HG03064 (cell line): ENCODE measurements around the gene EPAS1.

Experiments used
- ATAC-seq: cut with Tn5 transposase; IDR thresholded peaks from one replicate; pipeline ENCODE4 v1.9.1; 2021; ENCODE audit warnings: low read depth; ENCODE audit not compliant: unreplicated experiment

The EPAS1 gene

DNA sequence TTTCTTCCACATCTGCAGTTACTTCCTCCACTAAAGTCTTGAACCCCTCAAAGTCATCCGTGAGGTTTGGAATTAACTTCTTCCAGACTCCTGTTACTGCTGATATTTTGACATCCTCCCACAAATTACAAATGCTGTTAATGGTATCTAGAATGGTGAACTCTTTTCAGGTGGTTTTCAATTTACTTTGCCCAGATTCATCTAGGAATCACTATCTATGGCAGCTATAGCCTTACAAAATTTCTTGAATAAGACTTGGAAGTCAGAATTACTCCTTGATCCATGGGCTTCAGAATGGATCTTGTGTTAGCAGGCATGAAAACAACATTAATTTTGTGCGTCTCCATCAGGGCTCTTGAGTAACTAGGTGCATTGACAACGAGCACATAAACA, 19.9 kb downstream of the EPAS1 start:
- no peak for ATAC-seq

DNA sequence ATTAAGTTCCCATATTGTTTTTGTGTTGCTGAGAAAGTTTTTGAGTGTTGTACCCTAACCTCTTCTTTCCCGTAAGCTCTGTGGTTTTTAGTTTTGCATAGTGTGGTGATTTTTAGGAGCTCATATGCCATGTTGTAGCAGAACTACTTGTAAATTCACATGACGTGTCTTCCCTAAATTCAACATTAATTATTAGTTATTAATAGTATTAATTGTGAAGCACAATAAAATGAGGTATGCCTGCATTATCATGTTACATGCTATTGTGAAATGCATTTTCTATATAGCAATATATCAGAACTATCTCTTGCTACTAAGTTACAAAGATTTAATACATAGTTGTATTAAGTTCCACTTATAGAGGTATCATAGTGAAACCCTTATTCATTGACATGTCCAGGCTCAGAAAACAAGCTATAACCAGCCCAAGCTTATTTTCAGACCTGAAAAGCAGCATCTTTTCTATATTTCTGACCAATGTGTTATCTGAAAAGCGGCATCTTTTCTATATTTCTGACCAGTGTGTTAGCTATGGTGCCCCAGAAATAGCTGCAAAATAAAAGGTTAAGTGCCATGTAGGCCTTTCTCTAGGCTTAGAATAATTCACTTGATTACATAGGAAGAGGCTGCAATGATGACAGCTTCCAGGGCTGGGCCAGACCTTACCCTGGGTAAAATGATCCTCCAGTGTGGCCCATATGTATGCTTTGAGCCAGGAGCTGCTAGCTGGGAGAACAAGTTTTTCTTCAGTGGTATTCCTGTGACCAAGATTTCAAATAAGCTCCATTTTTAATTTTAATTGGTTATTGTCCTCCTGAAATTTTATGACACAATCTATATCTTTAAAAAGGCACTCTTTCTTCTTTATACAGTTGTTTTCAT, 21.6 kb downstream of the EPAS1 start:
- ATAC-seq: no peak

DNA sequence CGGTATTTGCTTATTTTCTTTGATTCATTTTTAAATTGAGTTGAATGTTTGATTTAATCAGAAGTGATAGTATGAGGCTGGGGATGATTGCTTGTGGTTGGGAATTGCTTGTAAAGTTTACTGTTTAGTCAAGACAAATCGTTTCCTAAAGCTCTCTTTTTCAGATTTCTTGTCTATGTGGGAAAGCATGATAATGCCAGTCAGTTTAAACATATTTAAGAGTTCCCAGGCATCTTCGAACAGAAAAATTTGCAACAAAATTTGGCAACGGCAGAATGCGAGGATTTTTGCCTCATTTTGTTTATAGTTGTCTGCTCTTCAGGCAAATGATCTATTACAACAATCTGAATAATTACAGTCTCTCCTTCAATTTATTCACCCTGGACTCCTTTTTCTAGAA, 22.5 kb downstream of the EPAS1 start:
- ATAC-seq: no peak

DNA sequence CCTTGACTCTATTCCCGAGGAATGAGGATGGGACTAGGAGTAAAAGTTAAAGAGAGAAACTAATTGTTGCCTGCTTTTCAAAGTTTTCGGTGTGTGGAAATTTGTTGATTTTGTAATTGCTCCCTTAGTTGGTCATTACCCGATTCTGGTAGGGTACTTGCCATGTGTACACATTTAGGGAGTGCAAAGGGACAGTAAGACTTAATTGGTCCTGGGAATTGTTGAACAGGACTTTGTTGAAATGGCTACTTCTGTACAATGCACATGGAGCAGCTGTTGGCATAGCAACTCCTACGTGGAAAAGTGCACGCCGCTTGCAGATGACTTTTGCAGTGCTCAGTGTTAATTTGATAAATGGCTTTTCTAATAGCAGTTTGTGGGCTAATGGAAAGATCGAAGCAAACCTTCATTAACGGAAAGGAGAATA, 22.9 kb downstream of the EPAS1 start:
- no peak for ATAC-seq

DNA sequence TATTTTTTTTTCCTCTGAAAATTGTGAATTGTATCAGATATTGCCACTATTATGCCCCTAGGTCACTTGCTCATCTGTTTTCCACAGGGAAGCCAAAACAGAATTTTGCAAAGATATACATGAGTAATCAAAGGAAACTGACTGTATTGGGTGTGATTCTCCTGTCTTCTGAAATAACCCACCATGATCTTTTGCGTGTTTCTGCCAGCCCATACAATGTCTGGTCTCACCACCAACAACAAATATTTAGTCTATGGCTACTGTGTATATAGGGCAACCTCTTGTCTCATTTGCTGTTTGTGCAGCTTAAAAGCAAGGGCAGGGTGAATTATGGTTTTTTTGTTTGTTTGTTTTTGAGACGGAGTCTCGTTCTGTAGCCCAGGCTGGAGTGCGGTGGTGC, 26.5 kb downstream of the EPAS1 start:
- no peak for ATAC-seq

DNA sequence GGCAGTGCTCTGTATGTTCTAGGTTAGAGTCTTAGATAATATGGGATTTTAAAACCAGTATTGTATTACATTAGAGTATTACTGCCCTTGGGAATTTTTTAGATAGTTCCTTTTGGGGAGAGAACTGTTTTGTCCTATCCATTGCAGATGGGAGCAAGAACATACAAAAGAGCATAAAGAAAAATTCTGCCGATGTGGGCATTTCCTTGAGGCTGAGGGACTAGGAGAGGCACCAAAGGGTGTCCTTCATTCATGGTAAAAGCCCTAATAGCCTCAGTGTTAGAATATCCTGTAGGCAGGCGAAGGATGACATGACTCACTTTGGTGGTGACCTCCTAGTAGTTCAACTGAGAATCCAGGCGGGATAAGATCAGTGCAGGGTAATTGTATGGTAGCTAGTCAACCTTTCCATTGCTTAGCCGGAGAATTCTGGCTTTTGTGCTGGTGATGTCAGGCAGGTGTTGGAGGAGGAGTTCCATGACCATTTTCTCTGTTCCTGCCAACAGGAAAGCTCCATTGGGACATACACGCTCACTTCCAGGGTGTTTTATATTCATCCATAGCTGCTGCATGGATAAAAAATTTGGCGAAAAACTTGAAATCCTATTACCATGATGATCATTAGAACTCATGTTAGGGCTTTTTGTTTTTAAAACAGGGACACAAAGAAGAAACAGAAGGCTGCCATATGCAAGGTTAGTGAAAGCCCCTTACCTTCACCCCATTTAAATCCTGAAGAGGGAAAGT, 28.1 kb downstream of the EPAS1 start:
- ATAC-seq: no peak

DNA sequence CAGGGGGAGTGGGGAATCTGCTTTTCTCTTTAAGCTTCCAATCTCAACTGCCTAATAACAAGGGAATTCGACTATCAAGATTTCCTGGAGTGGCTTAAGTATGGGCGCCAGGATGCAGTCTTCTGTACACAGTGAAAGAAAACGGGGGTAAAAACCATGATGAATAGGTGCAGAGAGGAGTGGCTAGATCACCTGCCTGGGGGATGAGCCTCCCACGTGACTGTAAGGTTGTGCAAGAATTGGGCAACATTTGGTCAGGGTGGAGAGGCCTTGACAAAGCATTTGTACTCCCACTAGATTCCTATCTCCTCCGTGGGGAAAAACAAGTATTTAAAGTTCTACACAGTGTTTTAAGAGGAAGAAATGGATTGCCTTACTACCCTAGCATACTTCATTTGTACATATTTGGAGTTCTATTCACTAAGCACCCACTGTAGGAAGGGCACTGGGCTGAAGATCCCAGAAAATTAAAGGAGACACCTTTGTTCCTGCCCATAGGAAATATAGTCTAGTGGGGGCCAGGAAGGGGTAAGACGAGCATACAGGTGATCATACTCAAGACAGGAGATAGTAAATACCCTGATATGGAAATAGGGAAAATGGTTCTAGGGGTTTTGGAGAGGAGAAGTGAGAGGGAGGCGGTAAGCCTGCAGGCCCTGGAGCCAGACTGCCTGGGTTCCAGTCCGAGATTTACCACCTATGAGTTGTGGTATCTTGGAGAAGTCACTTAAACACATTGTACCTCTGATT, 29.2 kb downstream of the EPAS1 start:
- ATAC-seq: no peak

DNA sequence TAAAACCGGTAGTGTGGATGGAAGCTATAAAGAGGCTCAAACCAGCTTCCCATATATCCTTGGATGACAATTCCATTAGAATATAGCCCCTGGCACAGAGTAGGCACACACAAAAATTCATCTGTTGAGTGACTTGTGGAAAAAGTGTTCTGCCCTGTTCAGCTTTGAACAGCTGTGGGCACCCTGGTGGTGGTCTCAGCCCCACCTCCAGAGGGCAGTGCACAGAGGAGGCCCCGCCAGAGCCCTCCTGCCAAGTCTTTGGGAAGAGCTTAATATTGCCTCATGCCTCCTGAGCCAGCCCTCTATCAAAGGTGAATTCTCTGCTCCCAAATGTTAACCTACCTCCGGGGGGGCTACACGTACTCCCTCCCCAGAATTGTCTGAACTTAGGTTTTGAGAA, 30.4 kb downstream of the EPAS1 start:
- no peak for ATAC-seq

DNA sequence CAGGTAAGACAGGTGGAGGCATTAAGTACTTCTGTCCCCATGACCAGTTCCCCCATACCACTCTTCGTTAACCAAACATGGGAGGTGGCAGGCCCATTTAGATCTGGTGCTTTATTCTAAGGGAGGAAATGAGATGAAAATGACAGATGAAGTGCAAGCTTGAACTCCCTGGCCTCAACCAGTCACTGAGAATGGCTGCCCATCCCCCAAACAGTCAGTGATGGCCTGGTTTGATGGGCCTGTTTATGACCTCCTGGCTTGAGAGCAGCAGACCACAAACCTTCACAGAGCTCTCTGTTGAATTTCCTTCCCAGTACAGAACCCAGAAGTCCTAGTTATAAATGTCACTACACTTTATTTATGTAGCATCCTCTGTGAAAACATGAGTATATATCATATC, 31.1 kb downstream of the EPAS1 start:
- ATAC-seq: no peak

DNA sequence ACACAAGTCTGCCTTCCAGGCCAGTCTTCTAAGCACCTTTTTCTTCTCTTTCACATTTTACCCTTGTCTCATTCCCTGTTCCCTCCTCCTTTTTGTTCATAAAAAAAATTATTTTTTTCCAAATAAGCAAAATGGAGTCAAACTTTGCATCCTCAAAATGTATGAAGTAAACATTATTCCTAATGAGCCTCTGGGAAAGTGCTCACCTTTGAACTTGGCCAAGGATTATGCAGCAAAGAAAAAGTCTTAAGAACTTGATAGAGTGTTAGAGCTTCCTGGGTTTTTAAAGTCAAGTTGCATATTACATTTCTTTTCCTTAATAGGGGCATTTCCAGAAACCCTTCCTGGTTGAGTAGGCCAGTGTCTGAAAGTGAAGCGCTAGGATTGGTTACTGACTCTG, 31.6 kb downstream of the EPAS1 start:
- ATAC-seq: no peak

DNA sequence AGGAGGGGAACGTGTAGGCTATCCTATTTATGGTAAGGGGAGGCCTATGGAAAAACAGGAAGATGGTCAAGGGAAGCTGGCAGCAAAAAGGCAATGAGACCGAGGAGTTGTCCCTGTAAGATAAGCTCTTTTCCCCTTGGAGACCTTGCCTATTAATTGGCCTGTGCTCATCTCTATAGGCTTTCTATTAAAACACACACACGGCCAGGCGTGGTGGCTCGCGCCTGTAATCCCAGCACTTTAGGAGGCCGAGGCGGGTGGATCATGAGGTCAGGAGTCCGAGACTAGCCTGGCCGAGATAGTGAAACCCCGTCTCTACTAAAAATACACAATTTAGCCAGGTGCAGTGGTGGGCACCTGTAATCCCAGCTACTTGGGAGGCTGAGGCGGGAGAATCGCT, 32.1 kb downstream of the EPAS1 start:
- no peak for ATAC-seq

DNA sequence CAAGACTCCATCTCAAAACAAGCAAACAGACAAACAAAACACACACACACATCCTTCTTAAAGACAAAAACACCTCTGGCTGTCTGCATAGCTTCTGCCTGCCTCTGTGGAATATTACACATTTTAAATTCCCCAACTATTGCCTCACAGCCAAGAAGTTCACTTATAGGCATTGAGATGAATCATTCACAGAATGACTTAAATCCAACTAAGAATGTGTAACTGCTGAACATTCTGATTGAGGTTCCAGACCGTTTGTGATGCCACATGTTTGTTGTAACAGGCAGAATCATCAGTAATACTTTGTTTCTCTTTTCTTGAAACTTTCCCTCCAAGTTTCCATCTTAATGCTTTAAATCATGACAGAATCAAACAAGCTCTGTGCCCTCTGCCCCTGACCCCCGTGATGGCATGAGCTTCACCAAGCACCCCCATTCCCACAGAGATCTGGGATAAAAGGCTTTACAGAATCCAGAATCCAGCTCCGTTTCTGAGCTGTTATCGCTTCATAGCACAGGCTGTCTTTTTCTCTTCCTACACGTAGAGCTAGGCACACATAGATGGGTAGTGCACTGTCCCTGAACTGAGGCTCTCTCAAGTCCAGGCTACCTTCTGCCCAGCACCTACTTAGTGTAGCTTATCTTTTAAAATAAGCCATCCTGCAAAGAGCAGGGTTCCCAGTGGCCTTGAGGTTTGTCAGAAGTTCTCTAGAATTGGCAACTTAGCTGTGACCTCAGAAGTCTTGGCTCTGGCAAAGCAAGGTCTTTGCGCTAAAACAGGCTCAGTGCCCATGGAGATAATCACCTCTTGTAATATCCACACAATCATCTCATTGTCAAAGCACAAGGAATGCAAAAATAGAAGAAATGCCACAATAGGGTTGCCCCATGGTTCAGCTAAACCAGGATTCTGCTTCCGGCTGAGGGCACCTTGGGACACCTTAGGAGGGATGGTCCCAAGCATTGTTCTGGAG, 32.9 kb downstream of the EPAS1 start:
- no peak for ATAC-seq

DNA sequence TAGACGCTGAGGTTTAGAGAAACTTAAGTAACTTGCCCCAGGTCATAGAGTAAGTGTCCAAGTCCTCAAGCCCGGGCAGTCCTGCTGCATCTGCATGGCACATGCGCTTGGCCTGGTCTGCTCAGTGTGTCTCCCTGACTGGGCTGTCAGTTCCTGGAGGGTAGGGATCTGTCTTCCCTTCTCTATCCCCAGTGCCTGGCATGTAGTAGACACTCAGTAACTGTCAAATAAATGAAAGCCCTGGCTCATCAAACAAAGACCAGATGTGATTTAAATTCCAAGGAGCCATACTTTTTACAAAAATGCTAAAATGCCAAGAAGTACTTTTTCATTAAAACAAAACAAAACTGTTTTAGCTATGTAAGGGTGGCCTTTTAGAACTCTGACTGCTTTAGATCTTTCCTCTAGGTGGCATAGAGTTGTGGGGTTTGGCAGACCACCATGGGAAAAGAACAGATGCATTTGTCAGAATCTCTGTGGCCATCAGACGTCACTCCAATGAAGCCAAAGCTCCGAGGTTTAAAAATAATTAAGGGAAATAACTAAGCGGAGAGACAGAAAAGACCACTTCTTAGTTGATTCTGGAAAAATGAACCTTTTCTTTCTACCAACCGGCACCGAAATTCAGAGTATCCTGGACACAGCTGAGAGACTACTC, 34.0 kb downstream of the EPAS1 start:
- ATAC-seq: no peak

DNA sequence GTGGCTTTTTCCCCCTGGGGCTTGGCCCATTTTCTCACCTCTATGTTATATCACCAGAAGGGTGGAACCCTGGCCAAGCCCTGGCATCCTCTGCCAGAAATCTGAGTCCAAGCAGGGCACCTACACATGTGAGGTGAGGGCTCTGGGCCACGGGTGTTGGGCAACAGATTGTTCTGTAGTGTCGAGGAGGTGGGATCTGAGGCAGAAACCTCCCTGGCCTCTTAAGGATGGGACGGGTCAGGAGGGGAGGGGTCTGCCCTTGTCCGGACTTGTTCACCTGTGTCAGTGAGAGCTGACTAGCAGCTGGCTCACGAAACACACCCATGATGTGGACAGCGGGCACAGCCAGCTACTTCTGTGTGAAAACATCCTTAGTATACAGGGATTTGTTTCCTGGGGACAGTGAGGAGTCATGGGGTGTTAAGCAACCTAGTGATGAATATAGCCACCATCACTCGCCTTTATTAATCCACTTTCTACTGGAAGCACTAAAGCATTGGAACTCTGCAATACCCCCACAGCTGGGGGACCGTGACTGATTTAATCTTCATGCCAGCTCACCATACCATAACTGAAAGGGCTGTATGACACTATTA, 35.6 kb downstream of the EPAS1 start:
- ATAC-seq: no peak

DNA sequence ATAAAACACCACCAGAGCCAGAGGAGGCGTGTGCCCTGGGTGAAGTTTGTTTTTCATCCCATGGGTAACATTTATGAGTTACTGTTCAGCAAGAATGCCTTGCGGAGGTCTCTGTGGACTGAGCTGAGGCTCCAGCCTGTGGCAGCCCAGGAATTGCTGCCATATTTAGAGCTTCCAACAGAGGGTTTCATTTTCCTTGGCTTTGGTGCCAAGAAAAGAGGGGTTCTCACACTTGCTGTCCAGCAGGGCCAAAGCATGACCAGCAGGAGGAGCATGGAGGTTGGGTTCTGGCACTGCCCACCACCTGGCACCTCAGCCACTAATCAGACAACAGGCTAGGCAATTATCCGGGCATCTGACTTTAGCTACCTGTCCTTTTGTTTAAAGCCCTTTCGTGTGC, 36.7 kb downstream of the EPAS1 start:
- ATAC-seq: no peak

DNA sequence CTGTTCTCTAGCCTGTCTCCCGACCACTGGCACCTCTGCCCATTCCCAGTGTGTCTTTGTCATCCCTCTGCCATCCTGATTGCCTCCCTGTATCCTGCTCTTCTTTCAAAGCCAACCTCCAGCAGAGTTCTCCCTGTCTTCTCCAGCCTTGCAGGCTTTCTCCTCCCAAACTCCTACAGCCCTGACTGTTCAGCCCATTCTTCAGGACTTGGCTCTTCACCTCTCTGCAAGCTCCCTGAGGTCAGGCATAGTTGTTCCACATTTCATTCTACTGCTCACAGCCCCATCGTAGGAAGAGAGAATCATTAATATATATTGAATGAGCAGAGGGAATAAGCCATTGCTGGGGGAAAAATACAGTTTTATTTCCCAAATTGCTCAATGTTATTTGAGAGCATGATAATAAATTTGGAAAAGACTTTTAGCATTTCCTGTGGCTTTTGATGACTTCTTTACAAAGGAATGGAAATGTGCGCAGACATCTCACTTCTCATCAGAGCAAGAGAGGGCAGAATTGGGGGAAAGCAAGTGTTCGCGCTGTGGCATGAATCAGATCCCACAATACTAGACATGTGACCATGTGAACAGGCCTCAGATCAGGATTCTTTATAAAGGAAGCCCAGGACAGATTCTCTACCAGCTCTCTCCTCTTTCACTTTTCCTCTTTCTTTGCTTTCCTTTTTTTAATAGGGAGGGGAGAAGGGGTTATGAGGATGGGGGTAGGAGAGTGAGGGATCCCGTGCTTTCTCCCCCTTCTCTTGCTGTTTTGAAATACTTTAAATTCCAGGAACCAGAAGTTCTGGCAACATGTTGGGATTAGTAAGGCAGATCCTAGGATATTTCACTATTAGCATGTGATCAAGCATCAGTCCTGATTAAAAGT, 37.4 kb downstream of the EPAS1 start:
- ATAC-seq: no peak

DNA sequence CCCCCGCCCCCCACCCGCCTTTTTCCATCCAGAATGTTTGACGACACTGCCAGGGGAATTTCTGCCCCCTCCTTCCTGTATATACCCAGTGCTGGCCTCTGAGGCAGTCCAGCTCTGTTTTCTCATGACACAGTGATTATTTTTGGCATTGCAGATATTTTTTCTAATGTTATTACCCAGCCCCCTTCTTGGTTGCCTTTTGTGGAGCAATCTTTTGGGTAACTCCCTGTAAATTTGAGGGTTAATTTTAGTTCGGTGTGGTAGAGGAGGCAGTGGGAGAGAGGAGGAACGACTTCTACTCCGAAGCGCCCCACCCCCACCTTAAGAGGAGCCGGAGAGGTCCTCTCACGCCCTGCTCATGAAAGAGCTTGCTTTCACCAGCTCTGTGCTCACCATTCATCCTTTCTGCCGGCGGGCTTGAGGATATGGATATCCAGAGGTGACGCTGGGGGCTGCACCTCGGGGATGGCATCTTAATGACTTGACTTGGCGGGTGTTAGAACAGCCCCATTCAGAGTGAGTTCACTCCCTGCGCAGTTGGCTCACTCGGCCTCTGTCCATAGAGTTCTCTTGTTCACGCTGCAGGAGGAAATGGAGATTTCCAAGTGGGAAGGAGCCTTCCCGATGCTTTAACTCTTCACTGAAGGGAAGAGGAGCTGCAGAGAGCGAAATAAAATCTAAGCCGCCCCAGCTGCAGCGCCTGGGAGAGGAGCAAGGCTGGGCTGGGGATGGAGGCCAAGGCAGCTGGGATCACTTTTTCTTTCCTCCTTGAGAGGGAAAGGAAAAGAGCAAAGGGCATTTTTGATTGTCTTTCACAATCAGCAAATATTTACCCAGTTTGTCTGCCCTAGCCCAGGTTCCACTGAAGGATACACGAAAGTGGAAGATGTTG, 38.4 kb downstream of the EPAS1 start:
- ATAC-seq: no peak
